GDM1 (cell line): ENCODE measurements around the gene TCP11L2.
"Not testable (repeated sequence)": the region's sequence is repeated elsewhere in the genome, so short reads cannot be mapped to it uniquely, and the experiment has no call there.

Source experiments
- DNase-seq: peaks from one replicate; lab custom pipeline; 2025; lab: John Stamatoyannopoulos, UW

Gene TCP11L2

DNA sequence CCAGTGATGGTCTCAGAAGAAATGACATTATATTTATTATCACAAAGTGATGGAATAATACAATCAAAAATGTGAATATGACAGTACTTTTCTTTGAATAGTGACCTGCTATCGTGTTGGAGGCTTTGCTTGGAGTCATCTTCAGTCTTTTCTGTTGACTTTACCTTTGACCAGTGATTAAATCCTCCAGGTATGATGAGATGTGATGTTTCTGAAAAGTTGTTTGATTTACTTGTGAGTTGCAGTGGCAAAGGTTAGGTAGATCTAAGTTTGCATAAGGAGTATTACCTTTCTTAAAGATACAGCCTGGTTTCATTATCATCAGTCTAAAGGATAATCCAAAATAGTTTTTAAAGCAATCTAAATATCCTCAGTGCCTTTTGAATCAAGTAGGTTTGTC is 4.6 kb downstream of the TCP11L2 start:
- no peak for DNase-seq

DNA sequence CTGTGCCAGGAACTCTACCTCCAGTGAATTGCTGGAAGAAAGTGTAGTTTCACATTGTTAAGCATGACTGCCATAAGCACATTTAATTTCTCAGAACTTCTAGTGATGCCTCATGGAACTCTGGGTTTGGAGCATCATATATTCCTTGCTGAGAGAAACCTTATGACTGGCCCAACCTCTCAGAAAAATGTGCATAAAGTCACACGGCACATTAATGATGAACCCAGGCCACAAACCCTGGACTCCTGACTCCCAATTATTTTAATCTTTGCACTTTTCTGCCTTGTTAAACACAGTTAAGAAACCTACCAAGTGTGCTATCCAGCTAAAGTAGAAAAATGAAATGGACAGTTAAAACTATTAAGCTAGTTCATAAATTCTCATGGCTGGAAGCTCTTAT is 5.6 kb downstream of the TCP11L2 start:
- DNase-seq = no peak

DNA sequence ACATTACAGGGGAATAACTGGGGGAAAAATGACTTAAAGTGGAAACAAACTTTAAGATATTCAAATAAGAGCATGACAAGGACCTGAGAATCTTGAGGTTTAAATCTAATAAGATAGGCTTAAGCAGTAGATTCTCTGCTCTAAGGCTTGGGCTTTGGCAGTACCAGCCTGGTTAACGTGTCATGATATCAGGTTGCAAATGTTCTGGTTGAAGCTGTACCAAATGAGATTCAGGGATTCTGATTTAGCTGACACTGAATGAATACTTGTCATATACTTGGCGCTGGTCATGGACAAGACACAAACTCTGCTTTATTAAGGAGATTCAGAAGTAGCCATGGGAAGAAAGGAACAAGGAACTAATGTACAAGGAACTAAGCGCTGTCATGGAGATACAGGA is 6.1 kb downstream of the TCP11L2 start:
- DNase-seq = no peak

DNA sequence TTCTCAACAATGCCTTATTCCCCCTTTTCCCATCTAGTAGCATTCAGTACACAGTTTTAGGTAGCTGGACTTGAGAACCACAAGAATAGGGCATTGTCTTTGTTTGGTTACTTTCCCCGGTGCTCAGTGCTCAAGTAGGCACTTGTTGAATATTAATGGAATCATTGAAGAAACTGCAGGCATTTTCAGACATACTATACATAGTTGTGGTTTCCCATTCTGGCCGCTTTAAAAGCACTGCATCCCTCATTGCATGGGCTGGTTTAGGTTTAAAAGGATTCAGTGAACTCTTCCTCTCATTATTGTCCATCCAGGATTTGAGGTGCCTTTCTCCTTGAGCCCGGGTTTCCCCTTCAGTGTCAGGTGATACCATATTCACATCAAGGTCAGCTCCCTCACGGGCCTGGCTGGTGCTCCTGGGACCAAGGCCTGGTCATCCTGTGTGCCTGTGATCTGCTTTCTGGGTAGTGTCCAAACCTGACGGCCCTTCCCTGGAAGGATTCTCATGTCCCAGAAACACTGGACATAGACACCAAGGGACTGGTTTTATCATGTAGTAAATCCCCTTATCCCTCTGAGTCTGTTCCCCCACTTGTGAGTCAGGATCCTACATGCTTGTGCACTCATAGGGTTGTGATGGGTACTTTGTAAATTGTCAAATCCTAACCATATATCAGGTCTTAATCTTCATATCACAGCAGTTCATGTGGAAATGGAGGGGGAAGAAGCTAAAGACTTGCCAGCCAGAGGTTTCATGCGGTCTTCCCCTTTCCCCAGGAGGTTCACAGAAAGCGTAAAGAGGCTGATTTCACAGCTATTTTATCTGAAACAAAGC is 7.4 kb downstream of the TCP11L2 start:
- DNase-seq = no peak

DNA sequence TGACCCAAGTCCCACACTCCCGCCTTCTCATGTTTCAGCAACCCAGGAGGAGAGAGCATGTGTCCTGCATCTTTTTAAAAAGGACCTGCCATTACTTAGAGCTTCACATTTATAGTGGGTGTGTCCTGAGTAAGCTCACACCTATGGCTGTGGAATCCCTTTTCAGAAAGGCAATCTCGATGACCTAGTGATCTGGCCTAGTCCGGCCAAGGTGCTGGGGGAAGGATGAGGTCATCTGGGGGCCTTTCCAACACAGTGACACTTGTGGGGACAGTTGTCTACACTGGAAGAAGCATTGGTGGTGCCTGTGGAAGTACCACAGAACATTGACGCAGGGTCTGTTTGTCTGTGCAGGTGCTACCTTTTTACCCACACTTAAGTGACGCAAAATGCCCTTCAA is 8.2 kb downstream of the TCP11L2 start:
- no peak for DNase-seq

DNA sequence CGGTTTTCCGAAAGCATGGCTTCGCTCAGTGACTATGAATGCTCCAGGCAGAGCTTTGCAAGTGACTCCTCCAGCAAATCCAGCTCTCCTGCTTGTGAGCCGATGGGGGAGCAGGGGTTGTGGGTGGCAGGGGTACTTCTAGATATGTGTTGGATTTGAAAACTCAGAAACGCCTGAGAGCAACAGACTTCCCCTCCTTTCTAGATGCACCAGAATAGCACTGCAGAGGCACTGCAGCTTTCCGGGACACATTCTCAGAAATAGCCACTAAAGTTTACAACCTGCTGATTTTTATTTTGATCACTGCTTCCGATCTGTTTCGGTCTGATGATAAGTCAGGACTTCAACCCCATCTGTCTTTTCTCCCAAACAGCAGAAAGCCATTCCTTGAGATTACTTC is 8.6 kb downstream of the TCP11L2 start:
- DNase-seq = no peak

DNA sequence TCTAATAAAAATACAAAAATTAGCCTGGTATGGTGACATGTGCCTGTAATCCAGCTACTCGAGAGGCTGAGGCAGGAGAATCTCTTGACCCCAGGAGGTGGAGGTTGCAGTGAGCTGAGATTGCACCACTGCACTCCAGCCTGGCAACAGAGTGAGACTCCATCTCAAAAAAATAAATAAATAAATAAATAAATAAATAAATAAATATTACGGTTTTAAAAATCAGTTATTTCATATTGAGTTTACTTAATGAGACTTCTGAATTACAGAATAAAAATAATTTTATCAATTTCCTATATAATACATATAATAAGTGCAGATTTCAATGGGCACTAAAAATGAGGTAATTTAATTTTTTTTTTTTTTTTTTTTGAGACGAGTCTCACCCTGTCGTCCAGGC is 10.9 kb downstream of the TCP11L2 start:
- DNase-seq = not testable (repeated sequence)

DNA sequence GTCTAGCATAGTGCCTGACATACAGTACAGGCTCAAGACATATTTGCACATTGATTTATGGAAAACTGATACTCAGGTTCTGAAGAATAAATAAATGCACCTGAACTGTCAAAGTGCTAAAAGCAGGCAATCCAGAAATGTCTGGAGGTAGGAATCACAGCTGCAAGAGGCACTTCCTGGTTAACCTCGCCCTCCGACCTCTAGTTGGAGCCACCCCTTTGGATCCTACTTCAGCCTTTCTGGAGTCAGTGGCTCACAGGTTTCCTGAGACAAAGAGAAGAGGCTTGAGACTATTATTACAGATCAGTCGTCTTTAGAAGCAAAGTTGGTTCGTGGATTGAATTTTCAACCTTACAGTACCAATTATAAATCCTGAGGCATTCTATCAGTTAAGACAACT is 13.0 kb downstream of the TCP11L2 start:
- DNase-seq = no peak

DNA sequence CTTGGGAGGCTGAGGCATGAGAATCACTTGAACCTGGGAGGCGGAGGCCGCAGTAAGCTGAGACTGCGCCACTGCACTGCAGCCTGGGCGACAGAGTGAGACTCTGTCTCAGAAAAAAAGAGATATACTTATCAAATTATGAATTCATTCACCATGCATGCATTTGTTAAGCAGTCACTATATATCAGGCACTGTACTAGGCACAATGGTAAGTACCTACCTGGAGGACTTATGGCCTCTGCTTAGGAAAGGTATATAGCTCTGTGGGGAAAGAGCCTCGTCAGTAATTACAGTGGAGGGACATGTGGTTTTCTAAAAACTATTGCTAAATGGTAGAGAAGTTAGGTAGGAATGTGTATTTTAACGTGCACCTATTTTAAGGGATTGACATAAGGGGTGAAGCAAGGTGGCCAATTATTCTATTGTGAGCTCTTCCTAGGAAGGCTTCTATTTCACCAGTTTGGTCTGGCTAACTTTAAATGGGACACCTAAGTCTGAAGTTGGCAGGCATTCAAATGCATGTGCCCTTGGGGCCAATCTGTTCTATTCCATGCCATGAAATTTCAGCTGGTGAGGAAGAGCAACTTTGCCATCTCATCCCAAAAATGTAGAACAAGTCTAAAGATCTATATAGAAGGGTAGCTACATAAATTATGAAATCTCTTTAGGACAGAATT is 15.0 kb downstream of the TCP11L2 start:
- DNase-seq = no peak

DNA sequence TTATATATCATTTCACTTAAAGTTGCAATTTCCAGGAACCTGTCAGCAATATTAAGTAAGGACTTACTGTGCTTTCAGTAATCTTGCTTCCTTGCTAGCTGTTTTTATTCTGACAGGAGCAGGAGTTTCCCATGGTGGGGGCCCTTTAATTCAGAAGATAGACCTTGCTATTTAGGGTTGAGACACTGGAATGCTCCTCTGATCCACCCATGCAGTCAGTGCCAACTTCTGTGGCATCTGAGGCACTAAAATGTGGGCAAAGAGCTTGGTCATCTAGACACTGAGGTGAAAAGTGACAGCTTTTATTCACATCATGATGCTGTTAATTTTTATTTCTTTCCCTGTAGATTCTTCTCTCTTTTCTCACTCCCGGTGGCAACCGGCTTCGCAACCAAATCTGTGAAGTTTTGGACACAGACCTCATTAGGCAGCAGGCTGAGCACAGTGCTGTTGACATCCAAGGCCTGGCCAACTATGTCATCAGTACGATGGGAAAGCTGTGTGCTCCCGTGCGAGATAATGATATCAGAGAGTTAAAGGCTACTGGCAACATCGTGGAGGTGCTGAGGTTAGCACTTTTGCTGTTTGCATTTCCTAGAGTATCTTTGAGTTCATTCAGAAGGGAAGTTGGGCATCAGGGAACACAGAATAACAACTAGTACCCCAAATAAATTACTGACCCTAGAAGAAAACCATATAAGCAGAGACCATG is 18.8 kb downstream of the TCP11L2 start:
- no peak for DNase-seq

DNA sequence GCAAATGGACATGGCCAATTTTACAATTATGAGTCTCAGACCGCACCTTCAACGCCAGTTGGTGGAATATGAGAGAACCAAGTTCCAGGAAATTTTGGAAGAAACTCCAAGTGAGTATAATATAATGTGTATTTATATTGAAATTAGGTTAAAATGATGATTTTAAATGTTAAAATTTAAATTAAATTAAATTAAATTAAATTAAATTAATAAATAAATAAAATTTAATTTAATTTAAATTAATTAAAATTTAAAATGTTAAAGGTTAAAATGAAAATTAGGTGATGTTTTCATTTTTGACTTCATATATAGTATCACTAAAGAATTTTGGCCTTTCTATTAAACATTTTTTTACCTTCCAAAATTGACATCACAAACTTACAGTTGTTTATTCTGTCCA is 21.0 kb downstream of the TCP11L2 start:
- DNase-seq = no peak

DNA sequence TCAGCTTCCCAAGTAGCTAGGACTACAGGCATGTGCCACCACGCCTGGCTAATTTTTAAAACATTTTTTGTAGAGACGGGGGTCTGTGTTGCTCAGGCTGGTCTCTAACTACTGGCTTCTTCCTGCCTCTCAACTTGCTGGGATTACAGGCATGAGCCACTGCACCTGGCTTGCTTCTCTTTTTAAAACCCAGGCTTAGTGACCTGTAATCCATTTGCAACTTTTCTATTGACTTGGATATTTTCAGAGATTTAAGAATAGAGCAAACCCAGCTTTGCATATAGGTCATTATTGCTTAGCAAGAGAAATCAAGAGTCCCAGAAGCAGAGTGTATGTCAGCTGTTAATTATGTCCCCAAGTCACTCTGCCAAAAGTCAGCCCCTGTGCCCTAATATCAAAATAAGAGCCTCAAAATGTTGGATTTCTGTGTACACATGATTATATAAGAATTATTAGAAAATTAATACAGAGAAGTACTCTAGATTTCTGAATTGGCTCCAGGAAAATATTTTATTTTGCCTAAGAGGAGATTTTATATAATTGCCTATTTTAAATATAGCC is 24.9 kb downstream of the TCP11L2 start:
- no peak for DNase-seq

DNA sequence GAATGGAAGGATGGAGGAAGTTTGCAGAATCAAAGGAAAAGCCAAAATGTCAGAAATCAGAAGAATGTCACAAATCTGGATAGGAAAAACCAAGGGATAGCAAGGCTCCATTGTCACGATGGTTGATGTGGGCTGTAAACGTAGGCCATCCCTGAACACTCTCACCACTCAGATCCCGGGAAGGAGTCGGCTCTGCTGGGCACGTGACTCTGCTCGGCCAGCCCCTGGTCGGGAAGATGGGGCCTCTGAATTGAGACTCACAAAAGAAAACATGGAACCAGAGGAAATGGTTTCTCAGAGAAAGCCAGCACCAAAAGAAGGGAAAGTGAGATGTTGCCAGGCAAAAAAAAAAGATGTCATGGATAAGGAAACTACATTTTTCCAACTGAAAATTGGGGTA is 26.2 kb downstream of the TCP11L2 start:
- DNase-seq = no peak

DNA sequence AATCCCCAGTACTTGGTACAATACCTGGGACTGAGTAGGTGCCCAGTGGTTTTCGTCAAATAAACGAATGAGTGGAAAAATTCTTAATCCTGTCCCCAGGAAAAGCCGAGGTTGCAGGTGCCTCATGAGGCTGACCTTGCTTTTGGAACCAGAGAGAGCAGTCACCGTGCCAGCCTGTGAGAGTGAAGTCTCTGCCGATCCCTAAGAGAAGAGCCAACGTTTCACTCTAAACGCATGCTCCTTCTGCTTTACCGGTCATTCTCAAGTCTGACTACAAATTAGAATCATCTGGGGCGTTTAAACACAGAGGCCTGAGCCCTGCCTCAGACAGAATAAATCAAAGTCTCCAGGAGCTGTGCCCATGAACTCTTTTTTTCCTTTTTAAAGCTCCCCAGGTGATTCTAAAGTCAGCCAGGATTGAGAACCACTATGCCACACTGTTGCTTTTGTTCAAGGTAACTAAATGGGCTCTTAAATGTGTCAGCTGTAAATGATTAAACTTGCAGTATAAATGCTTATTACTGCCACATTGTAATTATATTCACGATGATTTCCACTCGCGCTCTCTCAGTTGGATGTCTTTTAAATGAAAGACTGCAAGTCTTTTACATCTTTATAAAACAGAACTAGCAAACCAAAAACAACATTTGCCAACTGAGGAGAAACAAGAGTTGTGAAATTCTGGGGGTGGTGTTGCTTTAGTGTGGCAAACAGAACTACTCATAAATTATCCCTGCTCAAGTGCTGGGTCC is 26.9 kb downstream of the TCP11L2 start:
- no peak for DNase-seq

DNA sequence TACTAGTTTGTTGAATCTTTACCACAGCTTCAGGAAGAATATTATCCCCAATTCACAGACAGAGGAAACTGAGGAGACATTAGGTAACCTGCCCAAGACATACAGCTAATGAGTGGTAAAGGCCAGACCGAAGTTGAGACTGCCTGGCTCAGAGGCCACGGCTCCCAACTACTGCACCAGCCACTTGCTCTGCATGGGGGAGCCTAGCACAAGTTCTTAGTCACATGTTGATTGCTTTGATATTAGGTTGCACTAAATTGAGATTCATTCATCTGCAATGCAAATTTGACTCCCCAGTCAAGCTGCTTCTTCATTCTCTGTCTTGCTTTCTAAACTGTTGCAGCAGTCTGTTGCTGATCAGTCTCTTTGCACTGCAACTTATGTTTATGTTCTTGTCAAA is 29.1 kb downstream of the TCP11L2 start:
- DNase-seq = no peak

DNA sequence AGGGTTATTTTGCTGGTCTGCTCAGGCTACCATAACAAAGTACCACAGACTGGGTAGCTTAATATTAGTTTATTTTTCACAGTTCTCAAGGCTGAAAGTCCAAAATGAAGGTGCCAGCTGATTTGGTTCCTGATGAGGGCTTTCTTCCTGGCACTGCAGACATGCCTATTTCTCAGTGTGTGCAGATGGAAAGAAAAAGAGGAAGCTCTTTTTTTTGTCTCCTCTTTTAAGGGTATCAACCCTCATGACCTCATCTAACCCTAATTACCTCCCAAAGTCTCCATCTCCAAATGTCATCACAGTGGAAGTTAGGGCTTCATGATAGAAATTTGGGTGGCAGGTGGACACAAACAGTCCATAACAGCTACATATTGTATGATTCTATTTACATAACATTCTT is 30.0 kb downstream of the TCP11L2 start:
- DNase-seq = no peak

DNA sequence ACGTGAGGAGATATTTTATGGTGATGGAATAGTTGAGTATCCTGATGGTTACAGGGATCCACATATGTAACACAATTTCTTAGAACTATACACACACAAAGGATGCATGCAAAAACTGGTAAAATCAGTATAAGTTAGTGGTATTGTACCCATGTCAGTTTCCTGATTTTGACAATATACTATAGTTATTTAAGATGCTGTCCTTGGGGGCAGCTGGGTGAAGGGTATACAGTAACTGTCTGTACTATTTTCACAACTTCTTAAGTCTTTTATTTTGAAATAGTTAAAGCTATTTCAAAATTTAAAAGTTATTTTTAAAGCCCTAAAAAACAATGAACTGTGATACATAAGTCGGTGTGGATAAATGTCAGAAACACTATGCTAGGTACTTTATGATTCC is 30.5 kb downstream of the TCP11L2 start:
- no peak for DNase-seq

DNA sequence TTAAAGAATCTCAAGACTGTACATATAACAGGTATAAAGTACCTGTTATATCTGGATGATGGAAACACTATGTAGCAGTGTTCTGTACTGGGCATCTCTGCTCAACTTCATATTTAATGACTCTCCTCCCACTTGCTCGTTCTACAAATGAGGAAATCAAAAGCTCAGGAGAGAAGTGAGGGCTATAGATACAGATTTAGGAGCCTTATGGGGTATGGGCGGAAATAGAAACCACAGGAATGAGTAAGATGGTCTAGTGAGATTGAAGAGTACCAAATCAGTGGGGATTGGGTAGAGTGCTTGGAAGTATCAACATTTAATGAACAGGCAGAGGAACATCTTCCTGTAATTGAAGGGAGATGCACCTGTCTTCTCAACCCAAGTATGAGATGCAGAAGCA is 31.2 kb downstream of the TCP11L2 start:
- DNase-seq = no peak

DNA sequence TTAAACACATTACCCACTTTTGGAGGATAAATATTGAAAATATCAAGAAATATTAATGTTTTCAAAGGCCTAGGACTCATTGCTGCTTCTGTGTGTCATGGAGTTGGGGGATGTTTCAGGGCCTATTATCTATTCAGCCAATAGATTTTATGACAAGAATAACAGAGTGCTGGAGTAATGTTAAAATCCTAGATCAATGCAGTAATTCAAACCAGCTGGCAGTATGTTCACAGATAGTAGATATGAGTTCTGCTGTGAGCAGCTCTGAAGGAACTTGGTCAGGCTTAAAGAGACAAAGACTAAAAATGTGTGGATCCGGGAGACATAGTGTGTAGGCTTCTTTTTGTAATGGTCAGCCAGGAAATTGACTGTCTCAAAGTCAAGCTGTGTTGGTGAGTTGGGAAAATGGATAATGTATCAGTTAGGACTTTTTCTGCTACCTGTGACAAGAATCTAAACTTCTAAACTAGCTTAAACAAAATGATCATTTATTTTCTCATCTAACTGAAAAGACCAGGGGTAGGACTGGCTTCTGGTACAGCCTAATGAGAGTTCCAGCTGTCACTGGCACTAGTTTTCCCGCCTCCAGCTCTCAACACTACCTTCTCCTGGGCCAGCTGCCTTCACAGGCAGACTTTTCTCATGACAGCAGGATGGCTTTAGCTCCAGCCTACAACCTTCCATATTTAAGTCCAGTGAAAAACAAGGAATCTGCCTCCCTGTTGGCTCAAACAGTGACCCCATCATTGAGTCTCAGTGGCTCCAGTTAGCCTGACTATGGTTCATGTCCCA is 38.7 kb downstream of the TCP11L2 start:
- no peak for DNase-seq

DNA sequence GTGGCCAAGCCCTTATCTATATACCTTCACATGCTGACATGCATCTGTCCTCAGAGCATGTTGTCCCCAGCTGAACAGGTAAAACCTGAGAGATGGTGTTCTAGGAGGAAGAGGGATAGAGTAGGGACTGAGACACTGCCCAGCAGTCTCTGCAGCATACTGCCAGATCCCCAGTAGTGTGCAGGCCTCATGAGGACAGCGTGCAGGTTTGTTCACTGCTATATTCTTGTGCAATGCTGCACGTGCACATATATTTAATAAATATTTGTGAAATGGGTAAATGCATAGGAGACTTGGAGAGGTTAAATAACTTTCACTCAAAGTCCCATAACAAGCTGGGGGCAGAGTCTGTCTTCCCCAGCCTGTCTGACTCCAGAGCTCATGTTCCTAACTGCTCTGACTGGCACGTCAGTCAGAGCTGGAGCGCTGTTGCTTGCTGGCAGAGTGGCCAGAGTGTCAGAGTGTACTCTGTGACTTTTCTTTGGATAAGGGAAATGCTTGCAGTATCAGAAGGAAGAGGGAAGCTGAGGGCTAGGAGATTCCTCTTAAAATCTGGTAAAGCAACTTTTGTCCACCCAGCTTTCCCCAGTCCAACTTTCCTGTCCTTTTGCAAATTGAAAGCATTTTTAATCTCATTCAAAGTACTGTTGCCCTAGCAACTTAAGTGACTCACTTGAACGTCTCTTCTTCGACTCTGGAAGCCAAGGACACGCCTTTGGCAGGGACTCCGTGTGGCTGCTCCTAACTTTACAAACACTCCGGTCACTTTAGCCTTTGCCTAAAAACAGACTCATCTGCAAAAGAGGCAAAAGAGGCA is 40.1 kb downstream of the TCP11L2 start:
- no peak for DNase-seq

DNA sequence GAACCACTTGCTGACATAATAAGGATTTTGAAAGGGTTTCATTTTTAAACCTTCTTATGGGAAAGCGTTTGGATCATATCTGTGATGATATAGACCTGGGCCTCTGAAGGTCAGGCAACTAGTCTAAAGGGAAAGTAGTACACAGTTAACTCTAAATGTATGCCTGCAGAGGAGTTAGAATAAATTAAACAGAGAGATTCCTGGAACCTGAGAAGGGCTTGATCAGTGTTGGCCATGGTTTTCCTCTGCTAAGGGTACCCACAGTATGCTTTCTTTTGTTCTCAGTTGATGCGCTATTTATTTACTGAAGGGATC is 40.6 kb downstream of the TCP11L2 start:
- DNase-seq = no peak
